Osteocyte (in vitro differentiated cells): Measurements from ENCODE around the gene DLL1. TPM values are rescaled to one million over a fixed set of nuclear protein-coding genes. Genes with fewer than 3 reads are reported as not detected.

Experiments
- DNase-seq: peaks from one replicate; pipeline ENCODE4 v3.0.0; 2021; ENCODE audit warnings: mixed read lengths; ENCODE audit not compliant: unreplicated experiment; ENCODE audit errors: extremely low spot score
- H3K27ac Mint-ChIP-seq: one replicate; pipeline ENCODE4 v1.8.0; 2021; ENCODE audit warnings: mild to moderate bottlenecking, mixed read lengths; ENCODE audit not compliant: unreplicated experiment
- H3K27me3 Mint-ChIP-seq: one replicate; pipeline ENCODE4 v1.8.0; 2021; ENCODE audit warnings: mixed read lengths; ENCODE audit not compliant: unreplicated experiment
- H3K36me3 Mint-ChIP-seq: one replicate; pipeline ENCODE4 v1.8.0; 2021; ENCODE audit warnings: mixed read lengths; ENCODE audit not compliant: unreplicated experiment
- H3K4me1 Mint-ChIP-seq: one replicate; pipeline ENCODE4 v1.8.0; 2021; ENCODE audit warnings: mixed read lengths; ENCODE audit not compliant: unreplicated experiment
- H3K4me3 Mint-ChIP-seq: one replicate; pipeline ENCODE4 v1.8.0; 2021; ENCODE audit warnings: mild to moderate bottlenecking, moderate library complexity, mixed read lengths; ENCODE audit not compliant: unreplicated experiment
- H3K9me3 Mint-ChIP-seq: one replicate; pipeline ENCODE4 v1.8.0; 2021; ENCODE audit warnings: mixed read lengths; ENCODE audit not compliant: unreplicated experiment
- CTCF ChIP-seq: fragments of 200-600 bp; sonication (generic); IDR thresholded peaks from 2 replicates; pipeline ENCODE4 v1.5.0; 2021; ENCODE audit warnings: antibody characterized with exemption, mild to moderate bottlenecking, moderate library complexity
- total RNA-seq: library from RNA; stranded (reverse); gene quantifications from 2 replicates; pipeline ENCODE4 v1.2.1, GENCODE V29; 2021

DLL1 gene
- total RNA-seq, 1 donor from 2014 or later = 1.6 TPM

- peaks cover 2% of the 10 kb centered on the region for H3K36me3 Mint-ChIP-seq
- peak; percentile 79 for DNase-seq
- H3K4me3 Mint-ChIP-seq = no peak overlapping the region
- H3K4me1 Mint-ChIP-seq = peaks cover 5% of the 10 kb centered on the region
- H3K9me3 Mint-ChIP-seq = no peaks in the 10 kb centered on the region
- no peak for TF ChIP-seq CTCF
- H3K27ac Mint-ChIP-seq = no peak overlapping the region
- H3K27me3 Mint-ChIP-seq = peaks cover 6% of the 10 kb centered on the region
These were observed 8.2 kb downstream of the DLL1 start for GRCh38 chr6:170282512-170283158.

- Mint-ChIP-seq H3K4me1 (peaks cover under 1% of the 10 kb centered on the region), H3K27ac (no peak overlapping the region), H3K4me3 (no peak overlapping the region), H3K36me3 (peaks cover 2% of the 10 kb centered on the region), H3K27me3 (peaks cover 9% of the 10 kb centered on the region), H3K9me3 (no peaks in the 10 kb centered on the region)
- DNase-seq = peak; percentile 75
- no peak for TF ChIP-seq CTCF
These were observed 9.3 kb downstream of the DLL1 start for GRCh38 chr6:170281331-170282292.

GRCh38 chr6:170280689-170281045 is 10.2 kb downstream of the DLL1 start:
- TF ChIP-seq CTCF = no peak
- peaks cover 2% of the 10 kb centered on the region for H3K36me3 Mint-ChIP-seq
- H3K27me3 Mint-ChIP-seq = peaks cover 9% of the 10 kb centered on the region
- no peaks in the 10 kb centered on the region for H3K4me1 Mint-ChIP-seq
- H3K9me3 Mint-ChIP-seq = no peaks in the 10 kb centered on the region
- DNase-seq = no peak
- H3K4me3 Mint-ChIP-seq = no peak overlapping the region
- no peak overlapping the region for H3K27ac Mint-ChIP-seq

- no peak for TF ChIP-seq CTCF
- no peak overlapping the region for H3K4me3 Mint-ChIP-seq
- H3K27me3 Mint-ChIP-seq = peaks cover 14% of the 10 kb centered on the region
- peaks cover 2% of the 10 kb centered on the region for H3K36me3 Mint-ChIP-seq
- no peaks in the 10 kb centered on the region for H3K9me3 Mint-ChIP-seq
- DNase-seq = peak; percentile 81
- H3K27ac Mint-ChIP-seq = no peak overlapping the region
- H3K4me1 Mint-ChIP-seq = no peaks in the 10 kb centered on the region
These were observed 10.7 kb downstream of the DLL1 start for GRCh38 chr6:170279977-170280688.

- Mint-ChIP-seq H3K27ac (no peak overlapping the region), H3K36me3 (peaks cover 2% of the 10 kb centered on the region), H3K4me1 (no peaks in the 10 kb centered on the region), H3K9me3 (no peaks in the 10 kb centered on the region), H3K27me3 (peaks cover 14% of the 10 kb centered on the region), H3K4me3 (no peak overlapping the region)
- TF ChIP-seq CTCF = no peak
- DNase-seq = no peak
These were observed 11.5 kb downstream of the DLL1 start for GRCh38 chr6:170279426-170279825.
